Colonic mucosa (tissue), 4 donors: ENCODE results near the gene SEMA5A. TPM values are rescaled to one million over a fixed set of nuclear protein-coding genes. Genes with fewer than 3 reads are reported as not detected.

Source experiments
- DNase-seq: peaks from one replicate; pipeline ENCODE4 v3.0.0-alpha.2; 2020
- H3K27ac ChIP-seq: fragments of 200-600 bp; one replicate; pipeline ENCODE4 v1.8.0; 2021
- H3K27me3 ChIP-seq: fragments of 200-600 bp; one replicate; pipeline ENCODE4 v1.8.0; 2021
- H3K36me3 ChIP-seq: fragments of 200-600 bp; one replicate; pipeline ENCODE4 v1.8.0; 2021
- H3K4me1 ChIP-seq: fragments of 200-600 bp; one replicate; pipeline ENCODE4 v1.8.0; 2021; ENCODE audit warnings: mild to moderate bottlenecking
- H3K4me3 ChIP-seq: fragments of 200-600 bp; one replicate; pipeline ENCODE4 v1.8.0; 2021
- H3K9ac ChIP-seq, 2 donors: one replicate each; pipeline ENCODE4 v1.7.0; 2013; ENCODE audit warnings: control low read depth in 2 of 2, low read depth in 2 of 2, low read length in 2 of 2
- H3K9me3 ChIP-seq: fragments of 200-600 bp; one replicate; pipeline ENCODE4 v1.8.0; 2021
- intact Hi-C: fragments of 100-400 bp; cut with DNase I; formaldehyde crosslinking; loops from one replicate; pipeline ENCODE4 v1.14.1; 2022
- total RNA-seq, 2 donors: library from RNA; stranded (reverse); fragmentation: NEBNext Ultra II Directional in 1 of 2; extraction: Animal tissue kit (Norgen Biotek cat#: 25700) in 1 of 2; gene quantifications; one replicate each; pipeline ENCODE4 v1.2.1, GENCODE V29; 2021
- TF ChIP-seq, protein P1 (sequence below): fragments of 200-600 bp; IDR thresholded peaks from one replicate; pipeline ENCODE4 v1.8.0; 2022; ENCODE audit warnings: antibody characterized with exemption, mild to moderate bottlenecking
- donor health status: healthy.
- donor health status: DM: no; HTN: no; CAD: no.
- donor health status: DM: no; HTN: no; CAD: no.

Gene SEMA5A
- total RNA-seq, 2 donors from 2014 or later, result 23.3 to 32.7 TPM

DNA sequence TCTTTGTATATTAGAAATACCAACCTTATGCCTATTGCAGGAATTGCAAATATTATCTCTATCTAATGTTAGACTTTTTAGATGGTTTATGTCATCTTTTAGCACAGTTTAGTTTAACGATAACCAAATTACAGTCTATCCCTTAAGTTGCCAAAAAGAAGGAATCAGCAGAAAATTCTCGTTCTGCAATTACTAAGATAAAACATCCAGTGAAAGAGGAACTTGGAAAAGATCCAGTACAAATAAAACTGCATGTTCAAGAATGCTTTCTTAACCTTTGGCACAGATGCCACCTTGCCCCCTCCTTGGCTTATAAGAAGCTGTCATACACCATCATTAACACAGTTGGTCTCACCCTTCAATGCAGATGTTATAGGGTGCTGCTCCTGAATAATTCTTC is 124.0 kb downstream of the SEMA5A start:
- no peak for DNase-seq
- H3K9me3 ChIP-seq, result no peaks in the 10 kb centered on the region
- no peak overlapping the region for H3K27ac ChIP-seq
- intact Hi-C loops, result no loop called here
- no peak overlapping the region for H3K4me3 ChIP-seq
- TF ChIP-seq, protein P1, sequence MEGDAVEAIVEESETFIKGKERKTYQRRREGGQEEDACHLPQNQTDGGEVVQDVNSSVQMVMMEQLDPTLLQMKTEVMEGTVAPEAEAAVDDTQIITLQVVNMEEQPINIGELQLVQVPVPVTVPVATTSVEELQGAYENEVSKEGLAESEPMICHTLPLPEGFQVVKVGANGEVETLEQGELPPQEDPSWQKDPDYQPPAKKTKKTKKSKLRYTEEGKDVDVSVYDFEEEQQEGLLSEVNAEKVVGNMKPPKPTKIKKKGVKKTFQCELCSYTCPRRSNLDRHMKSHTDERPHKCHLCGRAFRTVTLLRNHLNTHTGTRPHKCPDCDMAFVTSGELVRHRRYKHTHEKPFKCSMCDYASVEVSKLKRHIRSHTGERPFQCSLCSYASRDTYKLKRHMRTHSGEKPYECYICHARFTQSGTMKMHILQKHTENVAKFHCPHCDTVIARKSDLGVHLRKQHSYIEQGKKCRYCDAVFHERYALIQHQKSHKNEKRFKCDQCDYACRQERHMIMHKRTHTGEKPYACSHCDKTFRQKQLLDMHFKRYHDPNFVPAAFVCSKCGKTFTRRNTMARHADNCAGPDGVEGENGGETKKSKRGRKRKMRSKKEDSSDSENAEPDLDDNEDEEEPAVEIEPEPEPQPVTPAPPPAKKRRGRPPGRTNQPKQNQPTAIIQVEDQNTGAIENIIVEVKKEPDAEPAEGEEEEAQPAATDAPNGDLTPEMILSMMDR, result no peak
- H3K4me1 ChIP-seq, result no peaks in the 10 kb centered on the region
- H3K9ac ChIP-seq, result no peak overlapping the region
- no peaks in the 10 kb centered on the region for H3K36me3 ChIP-seq
- H3K27me3 ChIP-seq, result no peaks in the 10 kb centered on the region

DNA sequence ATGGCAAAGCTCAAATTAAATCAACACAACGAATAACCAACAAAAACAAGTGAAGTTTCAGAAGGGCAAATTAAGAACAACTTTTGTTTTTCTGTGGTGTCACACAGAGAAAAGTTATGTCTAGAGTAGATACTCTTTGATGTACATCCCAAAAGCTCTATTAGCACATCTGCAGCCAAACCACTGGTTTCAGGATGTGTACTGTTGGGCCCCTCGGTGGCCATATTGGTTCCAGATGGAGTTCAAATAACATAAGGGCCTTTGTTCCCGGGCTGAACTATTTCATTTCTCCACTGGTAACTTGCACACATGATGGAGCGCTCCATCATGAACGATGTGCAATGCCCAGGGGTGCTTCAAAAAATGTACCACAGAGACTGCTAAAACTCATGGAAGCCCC is 126.1 kb downstream of the SEMA5A start:
- H3K27ac ChIP-seq, result no peak overlapping the region
- no peak for DNase-seq
- H3K9me3 ChIP-seq, result no peaks in the 10 kb centered on the region
- H3K27me3 ChIP-seq, result no peaks in the 10 kb centered on the region
- TF ChIP-seq, protein P1, result no peak
- no peaks in the 10 kb centered on the region for H3K4me1 ChIP-seq
- no peaks in the 10 kb centered on the region for H3K36me3 ChIP-seq
- H3K4me3 ChIP-seq, result no peak overlapping the region
- intact Hi-C loops, result no loop called here
- H3K9ac ChIP-seq, result no peak overlapping the region

DNA sequence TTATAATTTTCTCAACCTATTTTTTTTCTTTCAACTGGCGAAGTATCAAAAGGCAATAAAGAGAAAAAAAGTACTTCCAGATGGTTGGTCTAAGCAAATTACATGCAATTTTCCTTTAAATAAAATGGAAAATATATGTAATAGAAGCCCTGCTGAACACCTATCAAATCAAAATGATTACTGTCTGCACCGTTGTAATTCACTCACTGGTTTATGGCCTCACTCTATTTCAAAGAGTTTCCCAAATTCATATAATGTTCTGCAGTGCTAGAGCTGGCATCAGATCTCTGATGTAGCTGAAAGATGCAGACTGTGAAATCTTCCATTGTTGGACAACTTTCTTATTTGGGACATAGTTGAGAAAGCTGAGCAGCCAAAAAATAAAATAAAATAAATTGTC is 130.3 kb downstream of the SEMA5A start:
- no peak overlapping the region for H3K4me3 ChIP-seq
- H3K27ac ChIP-seq, result no peak overlapping the region
- intact Hi-C loops, result no loop called here
- no peaks in the 10 kb centered on the region for H3K4me1 ChIP-seq
- TF ChIP-seq, protein P1, result no peak
- H3K9me3 ChIP-seq, result no peaks in the 10 kb centered on the region
- DNase-seq, result no peak
- H3K9ac ChIP-seq, result no peak overlapping the region
- no peaks in the 10 kb centered on the region for H3K36me3 ChIP-seq
- no peaks in the 10 kb centered on the region for H3K27me3 ChIP-seq

DNA sequence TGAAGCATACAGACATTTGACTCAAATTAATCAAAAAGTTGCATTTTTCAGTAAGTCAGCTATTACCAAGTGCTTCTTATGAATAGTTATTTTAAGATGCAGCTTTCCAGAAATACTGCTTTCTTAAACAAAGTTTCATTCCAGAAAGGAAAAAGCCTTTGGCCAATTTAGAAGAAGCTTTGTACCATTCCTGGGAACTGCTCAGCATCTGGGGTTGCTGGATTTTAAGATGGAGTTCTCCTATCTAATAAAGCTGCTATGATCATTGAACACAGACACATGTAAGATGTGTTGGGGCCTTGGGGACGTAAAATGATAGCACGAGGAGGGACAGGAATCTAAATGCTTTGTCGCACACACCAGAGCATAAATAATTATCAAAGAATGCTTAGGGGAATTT is 130.8 kb downstream of the SEMA5A start:
- intact Hi-C loops, result no loop called here
- Histone ChIP-seq H3K27me3 (no peaks in the 10 kb centered on the region), H3K27ac (no peak overlapping the region), H3K4me1 (no peaks in the 10 kb centered on the region), H3K36me3 (no peaks in the 10 kb centered on the region), H3K4me3 (no peak overlapping the region), H3K9ac (no peak overlapping the region), H3K9me3 (no peaks in the 10 kb centered on the region)
- no peak for DNase-seq
- TF ChIP-seq, protein P1, result no peak

DNA sequence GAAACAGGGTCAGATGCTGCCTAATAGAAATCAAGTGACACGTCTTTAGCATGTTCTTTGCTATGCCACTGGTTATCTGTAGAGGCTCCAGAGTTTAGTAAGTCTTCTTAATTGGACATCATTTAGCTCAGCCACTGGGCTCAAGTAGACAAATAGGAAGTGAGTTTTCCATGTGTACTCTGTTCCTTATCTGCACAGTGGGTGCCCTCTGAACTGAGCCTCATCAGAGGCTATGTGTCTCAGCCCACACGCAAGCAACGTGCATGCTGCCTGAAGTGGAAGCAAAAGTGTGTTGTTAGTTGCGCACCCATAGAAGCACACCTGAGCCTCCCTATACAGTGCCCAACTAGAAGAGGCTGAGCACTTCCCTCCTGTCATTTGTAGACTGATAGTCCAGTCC is 134.7 kb downstream of the SEMA5A start:
- H3K4me1 ChIP-seq, result no peaks in the 10 kb centered on the region
- intact Hi-C loops, result no loop called here

More for the DNA sequence above, 134.7 kb downstream of the SEMA5A start:
- Histone ChIP-seq H3K9me3 (no peaks in the 10 kb centered on the region), H3K36me3 (no peaks in the 10 kb centered on the region), H3K9ac (no peak overlapping the region), H3K27ac (no peak overlapping the region), H3K27me3 (no peaks in the 10 kb centered on the region), H3K4me3 (no peak overlapping the region)
- TF ChIP-seq, protein P1, result no peak
- DNase-seq, result no peak
